ENCODE results near the gene EGFR. TPM values are rescaled to one million over a fixed set of nuclear protein-coding genes. Genes with fewer than 3 reads are reported as not detected.

Gene EGFR
- total RNA-seq, 3 donors from 2014 or later, result 63.6 to 96.3 (median 72.5) TPM

DNA sequence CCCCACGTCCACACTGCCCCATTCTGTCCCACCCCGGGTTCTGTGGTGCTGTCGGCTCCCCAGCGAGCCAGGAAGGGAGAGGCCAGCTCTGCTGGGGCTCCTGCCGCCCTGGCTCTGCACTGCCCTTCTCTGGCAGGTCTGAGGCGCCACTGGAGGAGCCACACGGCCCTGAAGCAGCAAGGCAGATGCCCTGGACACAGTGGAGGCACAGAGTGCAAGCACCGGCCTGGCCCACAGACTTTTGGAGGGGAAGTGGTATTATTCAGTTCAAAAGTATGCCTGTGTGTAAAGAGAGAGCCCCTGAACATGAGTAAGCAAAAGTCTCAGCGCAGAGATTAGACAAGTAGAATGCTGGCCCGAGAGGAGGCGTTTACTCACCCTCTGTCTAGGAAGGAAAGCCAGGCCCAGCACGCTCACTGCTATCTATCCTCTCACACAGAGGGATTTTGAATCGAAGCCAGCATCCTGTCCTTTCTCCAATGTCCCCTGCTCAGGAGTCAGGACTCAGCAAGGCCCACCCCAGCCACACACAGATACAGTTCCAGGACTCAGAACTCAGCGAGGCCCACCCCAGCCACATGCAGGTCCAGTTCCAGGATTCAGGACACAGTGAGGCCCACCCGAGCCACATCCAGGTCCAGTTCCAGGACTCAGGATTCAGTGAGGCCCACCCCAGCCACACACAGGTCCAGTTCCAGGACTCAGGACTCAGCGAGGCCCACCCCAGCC, 115.0 kb downstream of the EGFR start:
- H3K4me1 ChIP-seq (ENCODE audit: low read depth), result peaks cover 32% of the 10 kb centered on the region
- DNase-seq, result no peak
- intact Hi-C loops (cut with DNase I, micrococcal nuclease), result no loop called here

DNA sequence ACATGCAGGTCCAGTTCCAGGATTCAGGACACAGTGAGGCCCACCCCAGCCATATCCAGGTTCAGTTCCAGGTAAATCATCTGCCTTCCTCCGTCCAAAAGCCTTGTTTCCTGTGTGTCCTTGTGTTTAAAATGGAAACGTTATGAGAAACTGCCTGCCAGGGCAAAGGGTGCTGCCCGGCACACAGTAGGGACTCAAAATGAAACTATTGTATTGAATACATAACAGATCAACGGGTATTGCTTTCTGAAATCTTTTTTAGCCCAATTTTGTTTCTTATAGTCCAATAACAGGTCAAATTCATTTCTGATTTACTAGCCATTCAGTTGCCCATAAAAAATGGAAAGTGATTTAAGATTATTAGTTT, 115.5 kb downstream of the EGFR start:
- no peak for ATAC-seq
- H3K36me3 ChIP-seq (ENCODE audit: low read depth), result no peaks in the 10 kb centered on the region
- H3K4me3 ChIP-seq, result no peak overlapping the region
- H3K4me1 ChIP-seq (ENCODE audit: low read depth), result peaks cover 28% of the 10 kb centered on the region
- TF ChIP-seq, protein P1, sequence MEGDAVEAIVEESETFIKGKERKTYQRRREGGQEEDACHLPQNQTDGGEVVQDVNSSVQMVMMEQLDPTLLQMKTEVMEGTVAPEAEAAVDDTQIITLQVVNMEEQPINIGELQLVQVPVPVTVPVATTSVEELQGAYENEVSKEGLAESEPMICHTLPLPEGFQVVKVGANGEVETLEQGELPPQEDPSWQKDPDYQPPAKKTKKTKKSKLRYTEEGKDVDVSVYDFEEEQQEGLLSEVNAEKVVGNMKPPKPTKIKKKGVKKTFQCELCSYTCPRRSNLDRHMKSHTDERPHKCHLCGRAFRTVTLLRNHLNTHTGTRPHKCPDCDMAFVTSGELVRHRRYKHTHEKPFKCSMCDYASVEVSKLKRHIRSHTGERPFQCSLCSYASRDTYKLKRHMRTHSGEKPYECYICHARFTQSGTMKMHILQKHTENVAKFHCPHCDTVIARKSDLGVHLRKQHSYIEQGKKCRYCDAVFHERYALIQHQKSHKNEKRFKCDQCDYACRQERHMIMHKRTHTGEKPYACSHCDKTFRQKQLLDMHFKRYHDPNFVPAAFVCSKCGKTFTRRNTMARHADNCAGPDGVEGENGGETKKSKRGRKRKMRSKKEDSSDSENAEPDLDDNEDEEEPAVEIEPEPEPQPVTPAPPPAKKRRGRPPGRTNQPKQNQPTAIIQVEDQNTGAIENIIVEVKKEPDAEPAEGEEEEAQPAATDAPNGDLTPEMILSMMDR (IDR thresholded peaks at IDR 0.05), result no peak
- peaks cover 4% of the 10 kb centered on the region for H3K9me3 ChIP-seq
- DNase-seq, result no peak
- intact Hi-C loops (cut with DNase I, micrococcal nuclease), result no loop called here

More for the DNA sequence above, 115.0 kb downstream of the EGFR start:
- TF ChIP-seq, protein P1 (IDR thresholded peaks at IDR 0.05), result no peak
- Histone ChIP-seq H3K4me3 (no peak overlapping the region), H3K36me3 (ENCODE audit: low read depth) (no peaks in the 10 kb centered on the region), H3K9me3 (peaks cover 4% of the 10 kb centered on the region)
- no peak for ATAC-seq

DNA sequence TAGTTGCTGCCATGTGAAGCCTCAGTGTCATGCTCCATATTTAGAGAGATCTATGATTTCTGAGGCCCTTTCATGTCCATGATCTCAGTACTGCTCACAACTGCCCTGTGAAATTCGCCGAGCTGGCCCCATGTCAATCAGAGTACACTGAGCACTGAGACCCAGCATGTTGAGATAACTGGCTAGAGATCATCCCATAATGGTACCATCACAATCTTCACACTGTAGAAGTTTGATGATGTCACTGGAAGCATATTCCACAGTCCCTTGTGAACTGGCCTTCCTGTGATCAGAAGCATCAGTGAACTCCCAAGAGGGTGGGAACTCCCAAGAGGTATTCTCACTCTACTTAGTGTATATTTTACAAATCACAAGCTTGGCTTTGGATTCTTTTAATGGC, 116.0 kb downstream of the EGFR start:
- Histone ChIP-seq H3K36me3 (ENCODE audit: low read depth) (no peaks in the 10 kb centered on the region), H3K9me3 (peaks cover 4% of the 10 kb centered on the region), H3K4me1 (ENCODE audit: low read depth) (peaks cover 23% of the 10 kb centered on the region), H3K4me3 (no peak overlapping the region)
- intact Hi-C loops (cut with DNase I, micrococcal nuclease), result no loop called here
- TF ChIP-seq, protein P1 (IDR thresholded peaks at IDR 0.05), result no peak
- DNase-seq, result no peak
- ATAC-seq, result no peak

DNA sequence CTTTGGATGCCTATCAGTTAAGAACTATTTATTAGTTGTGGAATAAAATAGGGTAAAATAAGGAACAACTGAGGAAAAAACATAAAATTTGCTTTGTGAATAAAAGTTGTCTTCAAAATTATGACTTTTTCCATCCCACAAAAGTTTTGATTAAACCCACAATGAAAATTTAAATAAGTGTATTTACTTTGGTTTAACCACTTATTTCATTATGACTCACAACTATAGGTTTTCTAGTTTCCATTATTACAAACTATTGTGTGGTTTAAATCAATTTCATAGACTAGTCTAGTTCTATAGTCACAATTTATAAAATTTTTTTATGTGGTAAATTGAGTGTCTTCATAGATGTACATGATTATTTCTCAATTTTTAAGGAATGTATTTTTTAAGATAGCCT, 116.6 kb downstream of the EGFR start:
- DNase-seq, result no peak
- Histone ChIP-seq H3K36me3 (ENCODE audit: low read depth) (no peaks in the 10 kb centered on the region), H3K4me3 (no peak overlapping the region), H3K9me3 (peaks cover 4% of the 10 kb centered on the region), H3K4me1 (ENCODE audit: low read depth) (peaks cover 18% of the 10 kb centered on the region)
- TF ChIP-seq, protein P1 (IDR thresholded peaks at IDR 0.05), result no peak
- intact Hi-C loops (cut with DNase I, micrococcal nuclease), result no loop called here
- no peak for ATAC-seq

DNA sequence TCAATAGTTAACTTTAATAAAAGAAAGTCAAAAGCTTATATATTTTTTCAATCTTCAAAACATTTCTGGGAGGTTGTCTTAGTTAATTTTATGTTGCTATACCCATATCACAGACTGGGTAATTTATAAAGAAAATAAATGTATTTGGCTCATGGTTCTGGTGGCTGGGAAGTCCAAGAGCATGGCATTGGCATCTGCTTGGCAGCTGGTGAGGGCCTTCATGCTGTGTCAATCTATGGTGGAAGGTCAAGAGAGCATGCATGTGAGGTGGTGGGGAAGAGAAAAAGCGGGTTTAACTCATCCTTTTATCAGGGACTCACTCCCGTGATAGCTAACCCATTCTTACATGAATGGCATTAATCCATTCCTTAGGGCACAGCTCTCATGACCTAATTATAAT, 119.8 kb downstream of the EGFR start:
- TF ChIP-seq, protein P1 (IDR thresholded peaks at IDR 0.05), result no peak
- no peaks in the 10 kb centered on the region for H3K36me3 ChIP-seq (ENCODE audit: low read depth)
- intact Hi-C loops (cut with DNase I, micrococcal nuclease), result no loop called here
- H3K4me1 ChIP-seq (ENCODE audit: low read depth), result peaks cover under 1% of the 10 kb centered on the region
- DNase-seq (no peak), ATAC-seq (no peak)
- H3K9me3 ChIP-seq, result peaks cover 4% of the 10 kb centered on the region
- no peak overlapping the region for H3K4me3 ChIP-seq
